ENCODE results near the gene NPBWR2. TPM values are rescaled to one million over a fixed set of nuclear protein-coding genes. Genes with fewer than 3 reads are reported as not detected.

Gene NPBWR2
- total and polyA plus RNA-seq, 2 experiments from 2014 or later = not detected

- Histone ChIP-seq H3K9me2 (ENCODE audit: insufficient read depth) (no peaks in the 10 kb centered on the region), H3K27me3 (ENCODE audit: insufficient read depth) (no peaks in the 10 kb centered on the region), H2AFZ (no peak overlapping the region), H3F3A (replicated peaks; ENCODE audit: low read depth) (no peaks in the 10 kb centered on the region), H3K4me3 (no peak overlapping the region), H3K36me3 (ENCODE audit: insufficient read depth) (no peaks in the 10 kb centered on the region), H3K4me1 (ENCODE audit: insufficient read depth) (no peaks in the 10 kb centered on the region), H4K20me1 (replicated peaks; ENCODE audit: insufficient read depth) (no peaks in the 10 kb centered on the region), H3K27ac (ENCODE audit: low read depth) (no peak overlapping the region), H3K79me2 (replicated peaks; ENCODE audit: insufficient read depth) (no peaks in the 10 kb centered on the region), H3K4me2 (no peak overlapping the region)
- no peak for ATAC-seq
- DNase-seq (ENCODE audit: low spot score) = no peak
- Mint-ChIP-seq H3K4me3 (no peak overlapping the region), H3K36me3 (ENCODE audit: low read depth) (peaks cover 4% of the 10 kb centered on the region; the same call in 2 of the 3 replicates), H3K27me3 (ENCODE audit: insufficient read depth, low read depth, poor library complexity) (peaks cover 9% of the 10 kb centered on the region), H3K4me1 (peaks cover 9% of the 10 kb centered on the region), H3K27ac (no peak overlapping the region), H3K9me3 (peaks cover 4% of the 10 kb centered on the region)
- no peak for TF ChIP-seq EZH2phosphoT487 (IDR thresholded peaks at IDR 0.05; ENCODE audit: unreplicated experiment)
- no peak for TF ChIP-seq CREB1 (CRISPR knock-in tag; IDR thresholded peaks at IDR 0.05; ENCODE audit: low read depth)
- no peak for TF ChIP-seq ETS1 (IDR thresholded peaks at IDR 0.05)
- TF ChIP-seq ZNF114 (CRISPR knock-in tag; IDR thresholded peaks at IDR 0.05) = no peak
- TF ChIP-seq NANOG (IDR thresholded peaks at IDR 0.05; ENCODE audit: borderline replicate concordance) = no peak
- TF ChIP-seq STAT1 (IDR thresholded peaks at IDR 0.05; ENCODE audit: unreplicated experiment) = no peak
- no peak for TF ChIP-seq CTCF (conservative IDR thresholded peaks at IDR 0.05; ENCODE audit: low read depth in 2 of 2)
- no peak for TF ChIP-seq JUNB (IDR thresholded peaks at IDR 0.05; ENCODE audit: unreplicated experiment)
- TF ChIP-seq REST (IDR thresholded peaks at IDR 0.05; ENCODE audit: unreplicated experiment) = no peak
- no peak for TF ChIP-seq ZNF331 (CRISPR knock-in tag; IDR thresholded peaks at IDR 0.05; ENCODE audit: low read depth)
- no peak for TF ChIP-seq ZNF462 (CRISPR knock-in tag; IDR thresholded peaks at IDR 0.05)
- no peak for TF ChIP-seq EZH2 (IDR thresholded peaks at IDR 0.05; ENCODE audit: low read depth, unreplicated experiment)
- TF ChIP-seq POLR2AphosphoS5 (IDR thresholded peaks at IDR 0.05; ENCODE audit: low read depth) = no peak
Measured at GRCh38 chr20:64095455-64095854, 11.9 kb downstream of the NPBWR2 start.

Data from GM23338 (cell line).